Measurements from ENCODE around the gene WDR82. TPM values are rescaled to one million over a fixed set of nuclear protein-coding genes. Genes with fewer than 3 reads are reported as not detected.
A peak's percentile ranks its signal among the peaks of the same experiment; 100 is the strongest.
"Not testable (repeated sequence)": the region's sequence is repeated elsewhere in the genome, so short reads cannot be mapped to it uniquely, and the experiment has no call there.

Gene WDR82
- total RNA-seq, 1 donor from 2014 or later = 81.3 TPM

DNA sequence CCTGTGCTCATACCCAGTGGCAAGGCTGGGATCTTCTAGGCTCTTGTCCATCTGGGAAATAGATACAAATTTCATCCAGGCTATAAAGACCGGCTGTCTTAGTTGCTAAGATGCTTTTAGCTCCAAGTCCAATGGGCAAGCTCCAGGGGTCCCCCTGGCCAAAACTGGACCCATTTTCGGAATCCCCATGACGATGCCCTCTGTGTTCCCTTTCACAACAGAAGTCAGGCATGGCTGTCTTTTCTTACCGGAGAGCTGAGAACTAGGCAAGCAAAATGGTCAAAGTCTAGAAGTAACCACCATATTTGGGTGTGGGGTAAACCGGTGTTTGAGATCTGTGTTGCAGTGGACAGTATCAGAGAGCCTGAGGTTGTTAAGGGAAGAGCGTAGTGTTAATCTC lies 10.2 kb upstream of the WDR82 start:
- DNase-seq = peak; percentile 15

DNA sequence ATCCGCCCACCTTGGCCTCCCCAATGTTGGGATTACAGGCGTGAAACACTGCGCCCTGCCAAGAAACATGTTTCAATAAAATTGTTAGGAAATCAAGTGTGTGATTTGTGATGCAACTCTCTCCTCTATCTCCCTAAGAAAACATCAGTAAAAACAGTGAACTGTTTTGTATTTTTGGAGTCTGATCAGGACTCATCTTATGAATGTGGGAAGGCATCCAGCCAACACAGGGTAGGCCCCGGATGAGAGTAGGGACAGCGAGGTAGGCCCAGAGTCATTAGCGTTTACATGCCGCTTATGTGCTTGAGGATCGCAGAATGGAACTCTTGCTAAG lies 8.3 kb upstream of the WDR82 start:
- no peak for DNase-seq

DNA sequence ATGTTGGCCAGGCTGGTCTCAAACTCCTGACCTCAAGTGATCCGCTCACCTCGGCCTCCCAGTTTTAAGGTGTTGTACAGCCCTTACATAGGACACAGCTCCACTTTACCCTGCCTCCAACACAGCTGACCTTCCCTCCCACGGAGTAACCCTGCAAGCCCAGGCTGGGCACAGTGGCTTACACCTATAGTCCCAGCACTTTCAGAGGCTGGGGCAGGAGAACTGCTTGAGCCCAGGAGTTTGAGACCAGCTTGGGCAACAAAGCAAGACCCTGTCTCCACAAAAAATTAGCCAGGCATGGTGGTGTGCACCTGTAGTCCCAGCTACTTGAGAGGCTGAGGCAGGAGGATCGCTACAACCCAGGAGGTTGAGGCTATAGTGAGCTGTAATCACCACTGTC lies 5.6 kb upstream of the WDR82 start:
- DNase-seq = not testable (repeated sequence)

DNA sequence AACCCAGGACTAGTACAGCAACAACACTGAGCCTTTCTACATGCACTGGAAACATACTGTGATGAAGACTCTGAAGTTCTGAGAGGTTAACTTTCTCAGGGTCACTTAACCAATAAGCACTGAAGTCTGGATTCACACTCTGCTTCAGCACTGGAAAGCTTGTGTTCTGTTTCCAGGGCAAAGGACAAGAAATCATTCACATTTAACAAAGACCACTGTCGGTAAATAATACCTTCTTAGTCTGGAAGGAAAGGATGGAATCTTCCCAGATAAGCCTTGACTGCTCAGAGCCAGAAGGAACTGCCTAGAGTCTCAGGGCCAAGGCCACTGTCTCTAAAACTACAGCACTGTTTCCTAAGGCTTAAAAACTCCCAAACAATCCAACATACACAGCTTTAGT lies 4.9 kb upstream of the WDR82 start:
- DNase-seq = no peak

DNA sequence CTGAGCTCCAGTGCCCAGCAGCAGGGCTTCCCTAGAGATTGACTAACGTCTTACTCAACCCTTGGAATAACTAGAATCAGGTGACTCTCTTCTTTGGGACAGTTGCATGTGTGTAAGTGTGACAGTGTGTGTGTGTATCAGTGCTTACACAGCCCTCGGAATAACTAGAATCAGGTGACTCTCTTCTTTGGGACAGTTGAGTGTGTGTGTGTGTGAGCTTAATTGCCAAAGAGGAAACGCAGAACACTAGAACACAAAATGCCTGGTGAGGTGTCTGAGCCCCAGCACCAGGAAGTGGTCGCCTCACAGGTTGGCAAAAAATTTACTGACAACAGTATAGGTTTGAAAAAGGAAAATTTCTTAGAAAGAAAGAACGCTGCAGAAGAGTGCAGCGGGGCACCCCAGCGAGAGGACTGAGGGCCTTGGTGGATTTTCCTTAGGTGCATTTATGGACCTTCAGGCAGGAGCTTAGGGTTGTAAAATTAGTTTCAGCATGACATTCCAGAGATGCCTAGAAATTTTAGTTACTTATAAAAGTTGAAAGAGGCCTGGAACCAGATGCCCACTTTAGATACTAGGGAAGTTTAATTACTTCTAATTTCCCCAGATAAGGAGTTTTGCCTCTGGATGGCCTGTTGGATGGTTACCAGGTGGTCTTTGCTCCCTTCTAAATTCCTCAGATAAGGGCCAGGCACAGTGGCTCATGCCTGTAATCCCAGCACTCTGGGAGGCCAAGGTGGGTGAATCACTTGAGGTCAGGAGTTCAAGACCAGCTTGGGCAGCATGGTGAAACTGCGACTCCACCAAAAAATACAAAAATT lies 3.7 kb upstream of the WDR82 start:
- no peak for DNase-seq

DNA sequence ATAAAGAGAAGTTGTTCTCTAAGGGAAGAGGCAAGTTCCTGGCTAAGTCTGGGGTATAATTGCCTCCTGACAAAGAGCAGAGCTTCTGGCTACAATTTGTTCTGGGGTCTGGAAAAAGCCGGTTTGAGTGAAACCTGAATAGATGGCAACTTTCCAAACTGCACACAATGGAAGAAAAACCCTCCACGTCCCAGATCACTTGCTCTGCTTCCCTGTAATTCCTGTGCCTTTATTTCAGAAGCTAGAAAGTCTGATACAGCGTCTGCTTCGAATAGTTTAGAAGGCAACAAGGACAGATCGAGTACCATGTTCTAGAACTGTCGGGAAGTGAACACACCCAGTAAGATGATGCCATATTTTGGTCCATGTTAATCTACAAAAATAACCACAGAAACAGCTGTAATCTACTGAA lies 1.6 kb upstream of the WDR82 start:
- peak; percentile 89 for DNase-seq

DNA sequence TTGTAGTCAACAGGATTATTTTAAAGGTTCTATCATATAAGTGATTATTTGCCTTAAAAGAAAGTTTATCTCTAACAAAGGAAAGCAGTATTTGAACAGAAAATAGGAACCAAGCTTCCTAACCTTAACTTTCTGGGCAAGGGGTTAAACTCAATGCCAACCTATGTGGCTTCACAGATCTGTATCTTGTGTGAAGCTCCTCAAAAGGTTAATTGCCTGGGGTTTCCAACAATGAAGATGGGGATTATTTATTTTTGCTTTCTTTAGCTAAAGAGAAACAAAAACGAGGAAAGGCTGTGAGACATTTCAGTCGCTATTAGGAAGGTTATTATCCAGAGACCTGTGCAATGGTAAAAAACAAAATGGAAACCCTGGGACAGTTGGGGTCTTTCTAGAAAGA lies 1.1 kb upstream of the WDR82 start:
- no peak for DNase-seq

DNA sequence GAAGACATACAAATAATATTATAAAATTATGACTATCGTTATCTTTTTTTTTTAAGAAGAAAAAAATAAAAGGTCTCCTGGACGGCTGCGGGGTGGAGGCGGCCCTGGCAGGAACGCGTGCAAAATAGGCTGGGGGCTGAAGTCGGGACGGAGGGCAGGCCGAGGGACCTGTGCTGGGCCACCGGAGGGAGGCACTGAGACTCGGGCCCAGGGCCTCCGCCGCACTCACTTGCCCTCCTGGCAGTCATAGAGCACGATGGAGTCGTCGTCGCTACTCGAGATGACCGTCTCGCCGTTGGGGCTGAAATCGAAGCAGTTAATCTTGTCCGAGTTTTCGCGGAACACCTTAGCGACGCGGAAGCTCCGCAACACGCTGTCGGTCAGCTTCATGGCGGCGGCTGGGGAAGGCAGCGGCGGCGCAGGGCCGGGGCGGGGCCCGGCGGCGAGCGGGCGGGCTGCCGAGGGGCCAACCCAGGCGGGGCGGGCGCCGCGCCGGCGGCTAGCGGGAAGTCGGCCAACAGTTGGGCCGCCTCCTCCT lies 408 bp downstream of the WDR82 start:
- DNase-seq = peak; percentile 61

DNA sequence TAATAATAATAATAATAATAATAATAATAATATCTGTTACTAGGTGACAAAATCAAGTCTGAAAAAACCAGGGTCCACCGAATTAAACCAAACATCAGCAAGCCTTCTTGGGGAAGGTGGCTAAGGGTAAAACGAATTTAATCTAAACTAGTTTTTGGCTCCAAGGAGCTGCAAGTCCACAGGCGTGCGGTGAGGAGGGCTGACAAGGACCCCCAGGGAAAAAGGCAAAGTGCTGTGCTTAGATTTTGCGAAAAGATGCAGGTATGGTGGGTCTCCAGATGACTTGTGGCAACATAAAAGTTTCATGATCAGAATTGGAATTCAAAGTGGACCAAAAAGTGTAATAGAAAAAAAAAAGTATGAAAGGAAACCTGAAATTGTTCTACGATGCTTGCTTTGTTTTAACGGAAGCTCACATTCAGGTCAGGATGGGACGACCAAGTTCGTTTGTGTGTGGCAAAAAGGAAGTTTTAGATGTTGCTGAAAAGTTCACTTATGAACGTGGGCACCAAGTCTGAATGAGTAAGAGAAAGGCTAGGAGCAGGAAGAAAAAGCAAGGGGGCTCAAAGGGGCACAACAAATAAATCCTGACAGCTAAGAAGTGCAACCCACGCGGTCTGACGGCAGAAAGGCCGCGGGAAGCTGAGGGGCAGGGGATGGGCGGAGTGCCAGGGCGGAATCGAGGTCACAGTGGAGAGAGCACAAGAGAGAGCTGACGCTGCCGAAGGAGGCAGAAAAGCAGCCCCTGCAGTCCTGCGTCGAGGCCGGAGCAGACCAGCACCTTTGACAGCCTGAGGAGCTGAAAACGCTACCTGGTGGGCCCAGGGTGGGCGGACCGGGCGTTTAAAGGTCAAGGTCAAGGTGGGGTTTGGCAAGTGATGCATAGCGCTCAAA lies 1.1 kb downstream of the WDR82 start:
- peak; percentile 86 for DNase-seq

DNA sequence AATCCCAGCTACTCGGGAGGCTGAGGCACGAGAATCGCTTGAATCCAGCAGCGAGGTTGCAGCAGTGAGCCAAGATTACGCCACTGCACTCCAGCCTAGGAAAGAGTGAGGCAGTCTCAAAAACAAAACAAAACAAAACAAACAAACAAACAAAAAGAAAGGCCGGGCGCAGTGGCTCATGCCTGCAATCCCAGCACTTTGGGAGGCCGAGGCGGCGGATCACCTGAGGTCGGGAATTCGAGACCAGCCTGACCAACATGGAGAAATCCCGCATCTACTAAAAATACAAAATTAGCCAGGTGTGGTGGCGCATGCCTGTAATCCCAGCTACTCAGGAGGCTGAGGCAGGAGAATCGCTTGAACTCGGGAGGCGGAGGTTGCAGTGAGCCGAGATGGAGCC lies 3.7 kb downstream of the WDR82 start:
- not testable (repeated sequence) for DNase-seq

DNA sequence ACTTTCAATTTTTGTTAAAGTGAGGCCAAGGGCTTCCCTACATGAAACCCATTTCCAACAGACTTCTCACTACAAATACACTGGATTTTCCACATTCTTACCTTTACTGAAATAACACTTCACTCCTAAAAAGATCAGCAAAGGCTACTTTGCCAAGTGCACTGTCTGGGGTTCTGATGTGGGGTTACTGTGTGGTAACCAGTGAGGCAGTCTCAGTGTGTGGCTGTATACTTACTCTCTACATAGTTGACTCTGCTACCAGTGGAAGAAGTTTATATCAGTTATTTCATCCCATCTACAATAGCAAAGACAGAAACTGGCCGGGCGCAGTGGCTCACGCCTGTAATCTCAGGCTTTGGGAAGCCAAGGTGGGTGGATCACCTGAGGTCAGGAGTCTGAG lies 5.6 kb downstream of the WDR82 start:
- DNase-seq = no peak

DNA sequence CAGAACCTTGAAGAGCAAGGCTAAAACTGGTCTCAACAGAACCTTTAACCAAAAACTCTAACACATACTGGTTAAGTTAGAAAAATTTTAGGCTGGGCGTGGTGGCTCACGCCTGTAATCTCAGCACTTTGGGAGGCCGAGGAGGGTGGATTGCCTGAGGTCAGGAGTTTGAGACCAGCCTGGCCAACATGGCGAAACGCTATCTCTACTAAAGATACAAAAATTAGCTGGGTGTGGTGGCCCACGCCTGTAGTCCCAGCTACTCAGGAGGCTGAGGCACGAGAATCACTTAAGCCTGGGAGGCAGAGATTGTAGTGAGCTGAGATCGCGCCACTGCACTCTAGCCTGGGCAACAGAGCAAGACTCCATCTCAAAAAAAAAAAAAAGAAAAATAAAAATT lies 6.3 kb downstream of the WDR82 start:
- not testable (repeated sequence) for DNase-seq

DNA sequence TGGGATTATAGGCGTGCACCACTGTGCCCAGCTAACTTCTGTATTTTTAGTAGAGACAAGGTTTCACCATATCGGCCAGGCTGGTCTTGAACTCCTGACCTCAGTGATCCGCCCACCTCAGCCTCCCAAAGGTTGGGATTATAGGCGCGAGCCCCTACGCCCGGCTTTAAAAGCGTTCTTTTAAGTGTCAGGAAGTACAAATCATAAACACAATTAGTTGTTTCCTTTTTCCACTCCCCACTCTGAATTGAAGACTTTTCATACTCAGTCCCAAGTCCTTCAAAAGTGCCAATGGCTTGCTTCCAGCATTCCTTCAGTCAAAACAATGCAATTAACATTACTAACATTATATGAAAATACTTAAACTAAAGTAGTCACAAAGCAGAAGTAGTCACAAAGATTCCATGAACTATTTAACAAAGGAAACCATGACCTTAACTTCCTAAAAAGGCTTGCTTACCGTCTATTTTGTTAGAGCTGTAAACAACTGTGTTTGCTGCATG lies 8.1 kb downstream of the WDR82 start:
- peak; percentile 93 for DNase-seq

DNA sequence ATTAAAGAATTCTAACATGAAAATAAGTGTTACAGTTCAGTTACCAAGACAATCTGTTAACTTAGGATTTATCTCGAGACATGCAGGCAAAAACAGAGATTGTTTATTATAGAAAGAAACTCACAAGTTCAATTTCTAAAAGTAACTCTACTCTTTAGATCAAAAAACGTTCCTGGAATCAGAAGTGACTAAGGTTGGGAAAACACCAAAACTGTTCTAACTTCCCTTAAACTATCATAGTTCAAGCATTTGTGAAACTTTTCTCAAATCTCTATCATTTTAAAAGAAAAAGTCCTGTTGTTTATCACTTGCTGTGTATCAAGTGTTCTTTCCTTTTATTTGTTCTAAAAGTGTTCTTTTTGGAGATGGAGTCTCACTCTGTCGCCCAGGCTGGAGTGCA lies 8.7 kb downstream of the WDR82 start:
- DNase-seq = no peak

DNA sequence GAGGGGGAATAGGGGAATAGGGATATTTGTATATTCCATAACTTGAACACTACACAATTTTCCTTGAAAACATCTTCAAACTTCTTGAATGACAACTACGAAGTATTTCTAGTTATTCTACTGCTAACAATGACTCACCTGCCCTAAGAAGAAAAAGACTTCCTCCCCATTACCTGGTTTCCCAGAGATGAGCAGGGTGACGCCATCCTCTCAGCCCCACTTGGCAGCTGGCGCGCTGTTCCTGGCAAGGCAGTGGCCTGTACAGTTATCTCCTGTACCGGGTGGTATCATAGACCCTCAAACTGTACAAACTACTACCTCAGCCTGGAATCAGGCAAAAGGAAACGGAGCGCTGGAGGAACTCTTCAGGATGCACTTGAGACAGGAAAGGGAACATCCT lies 10.4 kb downstream of the WDR82 start:
- peak; percentile 19 for DNase-seq

DNA sequence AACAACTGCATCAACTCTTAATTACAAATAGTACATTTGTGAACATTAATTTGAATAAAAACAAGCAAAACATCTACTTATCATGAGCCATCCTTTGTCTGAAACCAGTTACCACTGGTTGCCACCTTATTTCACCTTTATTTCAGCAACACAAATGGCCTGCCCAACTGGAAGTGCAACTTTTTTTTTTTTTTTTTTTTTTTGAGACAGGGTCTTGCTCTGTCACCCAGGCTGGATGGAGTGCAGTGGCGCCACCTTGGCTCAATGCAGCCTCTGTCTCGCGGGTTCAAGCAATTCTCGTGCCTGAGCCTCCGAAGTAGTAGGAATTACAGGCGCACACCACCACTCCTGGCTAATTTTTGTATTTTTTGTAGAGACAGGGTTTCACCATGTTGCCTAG lies 13.1 kb downstream of the WDR82 start:
- no peak for DNase-seq

DNA sequence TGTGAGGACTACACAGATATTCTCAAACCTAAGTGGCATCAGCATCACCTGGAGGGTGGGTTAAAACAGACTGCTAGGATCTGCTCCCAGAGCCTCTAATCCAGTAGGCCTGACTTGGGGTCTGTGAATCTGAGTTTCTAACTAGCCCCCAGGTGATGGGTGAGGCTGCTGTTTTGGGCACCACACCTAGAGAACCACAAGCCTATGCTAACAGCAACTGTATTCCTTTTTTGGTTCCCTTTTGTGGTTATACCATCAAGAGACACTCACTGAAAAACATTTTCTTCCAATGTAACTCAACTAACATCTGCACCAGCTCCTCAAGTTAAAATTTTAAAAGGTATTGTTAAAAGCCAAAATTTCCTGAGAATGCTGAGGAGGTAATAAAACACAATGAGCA lies 16.0 kb downstream of the WDR82 start:
- DNase-seq = no peak

DNA sequence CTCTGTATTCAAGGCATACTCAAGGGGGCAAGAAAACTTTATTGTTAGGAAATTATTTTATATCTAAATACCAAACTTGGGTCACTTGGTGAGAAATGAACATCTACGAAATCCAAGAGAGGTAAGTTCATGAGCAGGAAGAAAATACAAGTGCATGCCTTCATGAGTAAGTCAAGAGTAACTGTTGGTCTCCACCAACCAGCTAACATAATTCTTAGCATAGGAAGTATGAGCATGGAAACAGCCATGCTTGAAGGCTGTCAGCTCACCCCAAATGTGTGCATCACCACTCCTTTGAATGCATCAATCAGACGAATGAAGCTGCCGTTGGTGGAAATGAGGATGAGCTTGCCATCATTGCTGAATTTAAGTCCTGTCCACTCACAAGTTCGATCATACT lies 19.0 kb downstream of the WDR82 start:
- DNase-seq = no peak

DNA sequence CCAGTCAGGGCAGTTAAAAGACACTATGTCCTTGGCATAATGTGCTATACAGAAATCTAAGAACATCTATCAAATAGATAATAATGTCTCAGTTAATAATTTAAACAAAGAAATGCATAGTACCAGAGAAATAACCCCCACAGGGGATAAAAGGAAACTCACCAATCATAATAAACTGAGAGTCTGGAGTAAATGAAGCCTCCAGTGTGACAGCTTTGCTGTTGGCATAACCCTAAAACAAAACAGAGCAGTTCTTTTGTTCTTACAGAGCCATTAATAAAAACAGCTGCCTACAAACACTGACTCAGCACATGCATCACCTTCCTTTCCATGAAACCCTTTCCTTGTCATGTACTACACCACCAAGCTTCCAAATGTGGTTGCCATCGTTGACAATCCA lies 19.4 kb downstream of the WDR82 start:
- DNase-seq = peak; percentile 83

DNA sequence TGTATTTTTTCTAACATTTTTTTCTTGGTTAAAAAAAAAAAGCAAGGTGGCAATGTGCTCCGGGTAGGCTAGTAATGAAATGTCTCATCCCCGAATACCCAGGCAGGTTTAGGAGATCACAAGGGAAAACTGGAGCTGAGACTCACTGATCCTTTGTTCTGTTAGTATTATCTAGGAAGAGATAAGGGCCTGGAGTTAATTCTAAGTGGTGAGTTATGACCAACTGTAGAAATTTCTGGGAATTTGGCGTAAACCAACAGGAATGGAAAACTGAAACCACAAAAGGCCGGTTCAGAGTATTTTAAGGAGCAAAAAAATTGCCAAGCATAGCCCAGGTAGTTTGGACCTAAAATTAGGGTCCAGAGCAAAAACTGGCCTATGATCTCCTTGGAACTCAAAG lies 20.5 kb downstream of the WDR82 start:
- no peak for DNase-seq

DNA sequence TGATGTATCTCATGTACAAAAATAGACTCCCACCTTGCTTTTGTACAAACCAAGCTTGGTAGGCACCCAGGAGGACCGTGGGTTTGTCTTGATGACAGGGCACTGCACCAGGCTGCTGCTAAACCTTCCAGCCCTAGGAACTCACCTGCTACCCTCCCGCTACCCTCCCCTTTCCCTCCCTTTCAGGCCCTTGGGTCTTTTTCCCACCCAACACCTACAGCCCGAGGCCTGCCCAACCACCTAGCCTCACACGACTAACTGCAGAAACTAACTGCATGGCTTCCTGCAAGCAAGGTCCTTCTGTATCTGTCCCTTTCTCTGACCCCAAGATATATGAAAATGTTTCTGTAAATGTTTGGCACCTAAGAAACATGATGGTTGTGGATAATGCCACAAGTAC lies 21.8 kb downstream of the WDR82 start:
- DNase-seq = no peak

DNA sequence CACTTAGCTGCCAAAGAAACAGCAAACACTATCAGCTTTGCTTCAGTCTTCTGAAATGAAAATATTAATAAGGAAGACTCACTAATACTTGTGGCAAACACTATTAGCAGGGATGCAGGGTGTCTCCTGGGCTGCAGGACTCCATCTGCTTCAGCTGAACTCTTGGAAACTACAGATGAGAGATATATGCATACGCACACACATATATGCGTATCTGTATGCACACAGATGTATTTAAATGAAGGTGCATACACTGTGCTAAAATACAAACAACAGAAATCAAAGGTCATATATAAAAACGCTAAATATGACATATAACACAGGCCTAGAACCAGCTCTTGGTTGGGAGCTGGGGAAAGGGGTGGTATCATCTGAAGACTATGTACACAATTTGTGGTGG lies 22.3 kb downstream of the WDR82 start:
- DNase-seq = no peak

DNA sequence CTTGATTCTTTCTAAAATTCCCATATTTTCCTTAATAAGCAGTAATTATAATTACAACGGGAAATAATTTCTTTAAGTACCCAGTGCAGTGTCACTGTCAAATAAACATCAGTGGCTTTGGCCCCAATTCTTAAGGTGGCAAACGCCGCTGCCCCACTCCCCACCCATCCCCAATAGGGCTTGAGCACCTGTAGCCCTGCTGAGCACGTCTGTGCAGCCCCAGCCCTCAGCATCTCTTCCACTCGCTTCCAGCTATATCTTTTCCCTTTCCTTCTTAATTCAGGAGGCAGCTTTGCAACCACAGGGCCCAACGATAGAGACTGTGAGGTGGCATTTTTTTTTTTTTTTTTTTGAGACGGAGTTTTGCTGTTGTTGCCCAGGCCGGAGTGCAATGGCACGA lies 23.8 kb downstream of the WDR82 start:
- no peak for DNase-seq
